SK-N-SH (cell line): Measurements from ENCODE around the gene AHCYL2. TPM values are rescaled to one million over a fixed set of nuclear protein-coding genes. Genes with fewer than 3 reads are reported as not detected.

Source experiments
- CTCF ChIA-PET: fragments of 300-600, 350-600 bp; formaldehyde crosslinking; extraction: SDS; loops from one replicate; lab custom pipeline; 2021; lab: Yijun Ruan, JAX
- POLR2A ChIA-PET: fragments of 350-600 bp; sonication (Branson Sonifier 250); formaldehyde crosslinking; extraction: SDS; loops from one replicate; lab custom pipeline; 2020; ENCODE audit warnings: antibody characterized with exemption, inconsistent platforms; lab: Yijun Ruan, JAX
- DNase-seq: peaks from one replicate; pipeline ENCODE4 v3.0.0; 2012
- H2AFZ ChIP-seq: fragments of 200-600 bp; sonication (generic); 2 replicates; pipeline ENCODE4 v1.8.1; 2016; ENCODE audit warnings: antibody characterized with exemption, mild to moderate bottlenecking, low read depth
- H3F3A ChIP-seq: fragments of 200-600 bp; sonication (generic); replicated peaks from 2 replicates; pipeline ENCODE3; 2016; ENCODE audit warnings: antibody characterized with exemption, mild to moderate bottlenecking; ENCODE audit not compliant: insufficient read depth
- H3K27ac ChIP-seq, 2 experiments: fragments of 200-500 bp in 1 of 2; fragments of 200-600 bp in 1 of 2; sonication (Bioruptor generic) in 1 of 2; sonication (generic), shearing (Covaris generic) in 1 of 2; 2 replicates each; pipeline versions ENCODE4 v1.5.1 to v1.6.1; 2014 to 2016; ENCODE audit warnings: low read depth in 2 of 2, inconsistent platforms in 1 of 2, low read length in 1 of 2, mild to moderate bottlenecking in 1 of 2, mixed read lengths in 1 of 2
- H3K27me3 ChIP-seq: fragments of 200-600 bp; sonication (generic), shearing (Covaris generic); 2 replicates; pipeline ENCODE4 v1.6.1; 2016; ENCODE audit warnings: mixed run types; ENCODE audit not compliant: insufficient read depth
- H3K36me3 ChIP-seq, 2 experiments: fragments of 200-500 bp in 1 of 2; fragments of 200-600 bp in 1 of 2; sonication (Bioruptor generic) in 1 of 2; sonication (generic) in 1 of 2; replicated peaks in 1 of 2; 2 replicates each; pipeline versions ENCODE3 to v1.5.1; 2014 to 2016; ENCODE audit warnings: low read length in 1 of 2, mild to moderate bottlenecking in 1 of 2; ENCODE audit not compliant: insufficient read depth in 2 of 2, control insufficient read depth in 1 of 2
- H3K4me1 ChIP-seq, 2 experiments: fragments of 200-500 bp in 1 of 2; fragments of 200-600 bp in 1 of 2; sonication (Bioruptor generic) in 1 of 2; sonication (generic), shearing (Covaris generic) in 1 of 2; 2 replicates each; pipeline versions ENCODE4 v1.5.1 to v1.6.1; 2014 to 2016; ENCODE audit warnings: low read depth in 1 of 2, low read length in 1 of 2, mixed run types in 1 of 2; ENCODE audit not compliant: insufficient read depth in 2 of 2, control insufficient read depth in 1 of 2
- H3K4me2 ChIP-seq: fragments of 200-600 bp; sonication (generic), shearing (Covaris generic); 2 replicates; pipeline ENCODE4 v1.6.1; 2017; ENCODE audit warnings: mixed run types
- H3K4me3 ChIP-seq, 2 experiments: fragments of 200-500 bp in 1 of 2; fragments of 200-600 bp in 1 of 2; sonication (Bioruptor generic) in 1 of 2; sonication (generic), shearing (Covaris generic) in 1 of 2; 2 replicates each; pipeline versions ENCODE4 v1.5.1 to v1.8.1; 2014 to 2016; ENCODE audit warnings: low read depth in 2 of 2, inconsistent platforms in 1 of 2, low read length in 1 of 2, mild to moderate bottlenecking in 1 of 2, mixed read lengths in 1 of 2, moderate library complexity in 1 of 2
- H3K79me2 ChIP-seq: fragments of 200-600 bp; sonication (generic); 2 replicates; pipeline ENCODE4 v1.8.1; 2017; ENCODE audit warnings: mild to moderate bottlenecking; ENCODE audit not compliant: insufficient read depth
- H3K9ac ChIP-seq: fragments of 200-600 bp; sonication (generic); 2 replicates; pipeline ENCODE4 v1.6.1; 2017; ENCODE audit warnings: mixed run types
- H3K9me2 ChIP-seq: fragments of 200-600 bp; sonication (generic); 2 replicates; pipeline ENCODE4 v1.6.1; 2017; ENCODE audit warnings: mixed run types
- H3K9me3 ChIP-seq: fragments of 200-600 bp; sonication (generic); 2 replicates; pipeline ENCODE4 v1.6.1; 2017; ENCODE audit warnings: mixed run types, mild to moderate bottlenecking, moderate library complexity
- H4K20me1 ChIP-seq: fragments of 200-600 bp; sonication (generic); 2 replicates; pipeline ENCODE4 v1.6.1; 2017; ENCODE audit warnings: mild to moderate bottlenecking, mixed run types; ENCODE audit not compliant: insufficient read depth
- CHD2 ChIP-seq: fragments of 150-350 bp; IDR thresholded peaks from 2 replicates; pipeline ENCODE4 v1.6.1; 2018; ENCODE audit warnings: low read length; ENCODE audit not compliant: partially characterized antibody
- EP300 ChIP-seq, 2 experiments: IDR thresholded peaks; 2 replicates each; pipeline versions ENCODE4 v1.4.0 to v1.6.1; 2012; ENCODE audit warnings: borderline replicate concordance in 1 of 2, low read depth in 1 of 2, low read length in 1 of 2
- MXI1 ChIP-seq: IDR thresholded peaks from 2 replicates; pipeline ENCODE4 v1.6.1; 2012; ENCODE audit warnings: mild to moderate bottlenecking, low read depth, low read length, improper control_type of control experiment
- NRF1 ChIP-seq: IDR thresholded peaks from 2 replicates; pipeline ENCODE4 v1.6.1; 2012; ENCODE audit warnings: low read depth, mild to moderate bottlenecking, low read length
- POLR2AphosphoS5 ChIP-seq: IDR thresholded peaks from 2 replicates; pipeline ENCODE4 v1.6.1; 2012; ENCODE audit warnings: low read depth, low read length
- RAD21 ChIP-seq: IDR thresholded peaks from 2 replicates; pipeline ENCODE4 v1.6.1; 2012; ENCODE audit warnings: mild to moderate bottlenecking, low read length
- RFX5 ChIP-seq: IDR thresholded peaks from 2 replicates; pipeline ENCODE4 v1.6.1; 2012; ENCODE audit warnings: mild to moderate bottlenecking, improper control_type of control experiment, low read length
- SIN3A ChIP-seq: IDR thresholded peaks from 2 replicates; pipeline ENCODE4 v1.6.1; 2012; ENCODE audit warnings: low read depth, mild to moderate bottlenecking, low read length, moderate library complexity, borderline replicate concordance
- SMC3 ChIP-seq: IDR thresholded peaks from 2 replicates; pipeline ENCODE4 v1.6.1; 2012; ENCODE audit warnings: low read depth, low read length, improper control_type of control experiment
- YY1 ChIP-seq: IDR thresholded peaks from 2 replicates; pipeline ENCODE4 v1.4.0; 2012; ENCODE audit warnings: low read depth, mild to moderate bottlenecking
- WGBS: methylation state at CpG from one replicate; pipeline ENCODE4 v1.1.6; 2017; ENCODE audit warnings: low lambda C conversion rate; 5-methylcytosine and 5-hydroxymethylcytosine counted together
- polyA plus RNA-seq, 3 experiments: library from polyadenylated mRNA; depleted of rRNA; stranded (reverse); fragments of >200 nt; gene quantifications; 2 replicates each; pipeline ENCODE4 v1.2.3, GENCODE V29; 2012
- TF ChIP-seq, protein P1 (sequence below): IDR thresholded peaks from 2 replicates; pipeline ENCODE4 v1.4.0; 2012; ENCODE audit warnings: low read depth
- TF ChIP-seq, protein P2 (sequence below): IDR thresholded peaks from 2 replicates; pipeline ENCODE4; 2012
- TF ChIP-seq, protein P3 (sequence below): fragments of 200-600 bp; sonication (generic); IDR thresholded peaks from 2 replicates; pipeline ENCODE4 v1.6.1; 2017; ENCODE audit warnings: antibody characterized with exemption, mild to moderate bottlenecking, moderate library complexity
- TF ChIP-seq, protein P4 (sequence below): IDR thresholded peaks from 2 replicates; pipeline ENCODE4 v1.6.1; 2012; ENCODE audit warnings: mild to moderate bottlenecking, low read depth, low read length, moderate library complexity

AHCYL2 gene
- polyA plus RNA-seq, 1 of the 3 experiments (the other 2 are of a cell fraction) = 20.4 TPM

DNA sequence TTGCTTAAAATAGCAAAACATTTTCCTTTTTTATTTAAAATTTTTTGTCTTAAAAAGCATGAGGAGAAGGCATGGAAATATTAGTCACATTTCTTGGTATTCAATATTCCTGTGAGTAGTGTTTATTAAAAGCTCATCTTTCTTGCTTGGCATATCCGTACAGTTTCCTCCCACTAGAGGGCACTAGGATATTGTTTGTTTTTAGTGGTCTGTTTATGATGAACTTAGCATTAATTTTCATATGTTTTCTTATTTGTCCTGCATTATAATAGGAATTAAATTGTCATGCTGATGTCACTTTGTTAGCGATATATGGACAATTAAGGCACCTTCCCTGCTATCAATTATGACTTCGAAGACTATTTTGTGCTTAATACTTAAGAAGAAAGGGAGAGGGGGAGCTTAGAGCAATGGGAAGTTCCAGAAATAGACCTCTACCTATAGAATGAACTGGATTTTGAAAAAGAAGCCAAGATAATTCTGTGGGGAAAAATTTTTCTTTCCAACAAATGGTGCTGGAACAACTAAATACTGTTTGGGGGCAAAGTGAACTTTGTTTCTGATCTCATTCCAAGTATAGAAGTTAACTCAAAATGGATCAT, 118.4 kb downstream of the AHCYL2 start:
- H3F3A ChIP-seq = no peaks in the 10 kb centered on the region
- no peaks in the 10 kb centered on the region for H3K9me2 ChIP-seq
- TF ChIP-seq, protein P1, sequence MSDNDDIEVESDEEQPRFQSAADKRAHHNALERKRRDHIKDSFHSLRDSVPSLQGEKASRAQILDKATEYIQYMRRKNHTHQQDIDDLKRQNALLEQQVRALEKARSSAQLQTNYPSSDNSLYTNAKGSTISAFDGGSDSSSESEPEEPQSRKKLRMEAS = no peak
- TF ChIP-seq NRF1 (no peak), CHD2 (peak; percentile 43), YY1 (no peak), SMC3 (peak; percentile 65), MXI1 (no peak), EP300 (IDR thresholded peaks at IDR 0.05; ENCODE audit: borderline replicate concordance in 1 of 2, low read depth in 1 of 2, low read length in 1 of 2) (no peak), POLR2AphosphoS5 (no peak), RFX5 (no peak), SIN3A (no peak), RAD21 (peak; percentile 81)
- TF ChIP-seq, protein P2, sequence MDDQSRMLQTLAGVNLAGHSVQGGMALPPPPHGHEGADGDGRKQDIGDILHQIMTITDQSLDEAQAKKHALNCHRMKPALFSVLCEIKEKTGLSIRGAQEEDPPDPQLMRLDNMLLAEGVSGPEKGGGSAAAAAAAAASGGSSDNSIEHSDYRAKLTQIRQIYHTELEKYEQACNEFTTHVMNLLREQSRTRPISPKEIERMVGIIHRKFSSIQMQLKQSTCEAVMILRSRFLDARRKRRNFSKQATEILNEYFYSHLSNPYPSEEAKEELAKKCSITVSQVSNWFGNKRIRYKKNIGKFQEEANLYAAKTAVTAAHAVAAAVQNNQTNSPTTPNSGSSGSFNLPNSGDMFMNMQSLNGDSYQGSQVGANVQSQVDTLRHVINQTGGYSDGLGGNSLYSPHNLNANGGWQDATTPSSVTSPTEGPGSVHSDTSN = no peak
- TF ChIP-seq, protein P3, sequence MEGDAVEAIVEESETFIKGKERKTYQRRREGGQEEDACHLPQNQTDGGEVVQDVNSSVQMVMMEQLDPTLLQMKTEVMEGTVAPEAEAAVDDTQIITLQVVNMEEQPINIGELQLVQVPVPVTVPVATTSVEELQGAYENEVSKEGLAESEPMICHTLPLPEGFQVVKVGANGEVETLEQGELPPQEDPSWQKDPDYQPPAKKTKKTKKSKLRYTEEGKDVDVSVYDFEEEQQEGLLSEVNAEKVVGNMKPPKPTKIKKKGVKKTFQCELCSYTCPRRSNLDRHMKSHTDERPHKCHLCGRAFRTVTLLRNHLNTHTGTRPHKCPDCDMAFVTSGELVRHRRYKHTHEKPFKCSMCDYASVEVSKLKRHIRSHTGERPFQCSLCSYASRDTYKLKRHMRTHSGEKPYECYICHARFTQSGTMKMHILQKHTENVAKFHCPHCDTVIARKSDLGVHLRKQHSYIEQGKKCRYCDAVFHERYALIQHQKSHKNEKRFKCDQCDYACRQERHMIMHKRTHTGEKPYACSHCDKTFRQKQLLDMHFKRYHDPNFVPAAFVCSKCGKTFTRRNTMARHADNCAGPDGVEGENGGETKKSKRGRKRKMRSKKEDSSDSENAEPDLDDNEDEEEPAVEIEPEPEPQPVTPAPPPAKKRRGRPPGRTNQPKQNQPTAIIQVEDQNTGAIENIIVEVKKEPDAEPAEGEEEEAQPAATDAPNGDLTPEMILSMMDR = peak; percentile 98
- TF ChIP-seq, protein P4, sequence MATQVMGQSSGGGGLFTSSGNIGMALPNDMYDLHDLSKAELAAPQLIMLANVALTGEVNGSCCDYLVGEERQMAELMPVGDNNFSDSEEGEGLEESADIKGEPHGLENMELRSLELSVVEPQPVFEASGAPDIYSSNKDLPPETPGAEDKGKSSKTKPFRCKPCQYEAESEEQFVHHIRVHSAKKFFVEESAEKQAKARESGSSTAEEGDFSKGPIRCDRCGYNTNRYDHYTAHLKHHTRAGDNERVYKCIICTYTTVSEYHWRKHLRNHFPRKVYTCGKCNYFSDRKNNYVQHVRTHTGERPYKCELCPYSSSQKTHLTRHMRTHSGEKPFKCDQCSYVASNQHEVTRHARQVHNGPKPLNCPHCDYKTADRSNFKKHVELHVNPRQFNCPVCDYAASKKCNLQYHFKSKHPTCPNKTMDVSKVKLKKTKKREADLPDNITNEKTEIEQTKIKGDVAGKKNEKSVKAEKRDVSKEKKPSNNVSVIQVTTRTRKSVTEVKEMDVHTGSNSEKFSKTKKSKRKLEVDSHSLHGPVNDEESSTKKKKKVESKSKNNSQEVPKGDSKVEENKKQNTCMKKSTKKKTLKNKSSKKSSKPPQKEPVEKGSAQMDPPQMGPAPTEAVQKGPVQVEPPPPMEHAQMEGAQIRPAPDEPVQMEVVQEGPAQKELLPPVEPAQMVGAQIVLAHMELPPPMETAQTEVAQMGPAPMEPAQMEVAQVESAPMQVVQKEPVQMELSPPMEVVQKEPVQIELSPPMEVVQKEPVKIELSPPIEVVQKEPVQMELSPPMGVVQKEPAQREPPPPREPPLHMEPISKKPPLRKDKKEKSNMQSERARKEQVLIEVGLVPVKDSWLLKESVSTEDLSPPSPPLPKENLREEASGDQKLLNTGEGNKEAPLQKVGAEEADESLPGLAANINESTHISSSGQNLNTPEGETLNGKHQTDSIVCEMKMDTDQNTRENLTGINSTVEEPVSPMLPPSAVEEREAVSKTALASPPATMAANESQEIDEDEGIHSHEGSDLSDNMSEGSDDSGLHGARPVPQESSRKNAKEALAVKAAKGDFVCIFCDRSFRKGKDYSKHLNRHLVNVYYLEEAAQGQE = no peak
- TF ChIP-seq, all 33 proteins: peak for 4
- Histone ChIP-seq H3K79me2 (no peaks in the 10 kb centered on the region), H3K4me3 (no peak overlapping the region), H3K4me1 (peaks cover 0 to 6% of the 10 kb centered on the region in 2 experiments; a peak in 1 of 4 replicates), H3K27me3 (no peaks in the 10 kb centered on the region), H3K9me3 (no peaks in the 10 kb centered on the region), H3K36me3 (no peaks in the 10 kb centered on the region), H4K20me1 (no peaks in the 10 kb centered on the region), H3K4me2 (no peak overlapping the region), H3K27ac (no peak overlapping the region), H2AFZ (no peak overlapping the region), H3K9ac (no peak overlapping the region)
- WGBS = 7% methylated on average over 3 of the region's 3 CpGs
- CTCF ChIA-PET = interaction anchor here (0.6 to 8.2 kb wide), 93 partner anchors 10 to 1250 kb away, joined by 3 to 153 read pairs (median 5); partner anchors contain the start of genes NRF1 and SMKR1
- POLR2A ChIA-PET = no interaction called here
- peak; percentile 64 for DNase-seq
